ENCODE data around the gene DNASE2.
"Not testable (repeated sequence)": the region's sequence is repeated elsewhere in the genome, so short reads cannot be mapped to it uniquely, and the experiment has no call there.

Gene DNASE2, protein sequence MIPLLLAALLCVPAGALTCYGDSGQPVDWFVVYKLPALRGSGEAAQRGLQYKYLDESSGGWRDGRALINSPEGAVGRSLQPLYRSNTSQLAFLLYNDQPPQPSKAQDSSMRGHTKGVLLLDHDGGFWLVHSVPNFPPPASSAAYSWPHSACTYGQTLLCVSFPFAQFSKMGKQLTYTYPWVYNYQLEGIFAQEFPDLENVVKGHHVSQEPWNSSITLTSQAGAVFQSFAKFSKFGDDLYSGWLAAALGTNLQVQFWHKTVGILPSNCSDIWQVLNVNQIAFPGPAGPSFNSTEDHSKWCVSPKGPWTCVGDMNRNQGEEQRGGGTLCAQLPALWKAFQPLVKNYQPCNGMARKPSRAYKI

DNA sequence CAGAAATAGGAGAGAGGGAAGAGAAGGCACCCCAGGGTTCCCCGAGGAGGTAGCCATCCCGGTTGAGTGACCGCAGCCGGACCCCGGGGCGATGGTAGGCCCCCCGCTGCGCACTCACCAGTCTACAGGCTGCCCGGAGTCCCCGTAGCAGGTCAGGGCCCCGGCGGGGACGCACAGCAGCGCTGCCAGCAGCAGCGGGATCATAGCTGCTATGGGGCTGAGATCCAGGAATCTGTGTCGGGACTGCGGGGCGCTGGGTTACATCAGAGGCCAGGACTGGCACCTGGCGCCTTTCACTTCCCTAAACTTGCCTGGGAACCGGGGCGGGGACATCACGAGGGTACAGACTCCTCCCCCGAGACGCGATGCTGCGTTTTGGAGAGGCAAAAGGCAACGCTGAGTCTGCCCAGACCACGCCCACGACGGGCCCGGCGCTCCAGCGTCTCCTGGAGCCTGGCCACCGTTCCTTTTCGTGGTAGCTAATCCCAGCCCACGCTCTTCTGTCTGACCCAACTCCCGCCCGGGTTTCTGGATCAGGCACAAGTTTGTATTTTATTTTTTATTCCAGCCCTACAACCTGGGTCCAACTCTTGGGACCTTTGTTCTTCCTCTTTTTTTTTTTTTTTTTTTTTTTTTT is at the start of gene DNASE2:
TSS of gene DNASE2 (minus strand) at position 278 of the 637 bp plus-strand sequence. CDS start at position 204, 74 bp downstream.
- Mint-ChIP-seq H3K4me1 (peaks cover 24 to 40% of the 10 kb centered on the region in 2 donors), H3K9me3 (no peaks in the 10 kb centered on the region), H3K27ac (peak within 1 kb of the TSS; percentile 93), H3K27me3 (no peaks in the 10 kb centered on the region), H3K4me3 (peak within 1 kb of the TSS; percentile 84 to 87), H3K36me3 (peaks cover 4 to 12% of the 10 kb centered on the region in 2 donors)
- peak; percentile 91 for DNase-seq
- peak; percentile 84 to 85 for ATAC-seq (replicated peaks)

DNA sequence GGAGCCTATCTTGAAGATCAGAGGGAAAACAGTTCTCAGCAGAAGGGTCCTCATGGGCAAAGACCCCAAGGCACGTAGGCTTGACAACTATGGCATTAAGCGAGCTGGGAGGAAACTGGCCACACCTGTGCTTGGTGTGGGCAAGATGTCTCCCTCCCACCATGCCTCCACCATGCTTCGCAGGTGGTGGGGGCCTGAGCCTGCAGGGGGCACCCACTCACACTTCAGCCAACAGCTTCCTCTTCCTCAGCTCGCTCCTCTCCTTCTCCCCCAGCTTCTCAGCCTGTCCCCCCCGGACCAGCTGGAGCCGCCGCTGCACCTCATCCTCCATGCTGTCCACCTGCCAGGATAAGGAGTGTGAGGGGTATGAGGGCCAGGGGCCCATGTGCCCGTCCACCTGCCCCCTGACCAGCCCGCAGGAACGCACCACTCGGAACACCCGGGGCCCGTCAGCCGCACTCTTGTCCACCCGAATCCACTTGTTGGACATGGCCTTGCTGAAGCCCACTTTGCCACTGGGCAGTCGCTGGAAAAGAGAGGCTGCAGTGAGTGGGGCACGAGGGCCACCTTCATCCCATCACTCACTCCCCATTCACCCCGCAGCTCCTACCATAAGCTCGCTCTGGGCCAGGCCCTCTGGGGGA is 48.9 kb upstream of the DNASE2 start:
- Mint-ChIP-seq H3K27me3 (no peaks in the 10 kb centered on the region), H3K36me3 (peaks cover 38 to 51% of the 10 kb centered on the region in 2 donors), H3K4me3 (no peak overlapping the region), H3K27ac (no peak overlapping the region), H3K4me1 (peaks cover 18 to 23% of the 10 kb centered on the region in 2 donors), H3K9me3 (no peaks in the 10 kb centered on the region)
- DNase-seq (no peak), ATAC-seq (replicated peaks) (no peak)

DNA sequence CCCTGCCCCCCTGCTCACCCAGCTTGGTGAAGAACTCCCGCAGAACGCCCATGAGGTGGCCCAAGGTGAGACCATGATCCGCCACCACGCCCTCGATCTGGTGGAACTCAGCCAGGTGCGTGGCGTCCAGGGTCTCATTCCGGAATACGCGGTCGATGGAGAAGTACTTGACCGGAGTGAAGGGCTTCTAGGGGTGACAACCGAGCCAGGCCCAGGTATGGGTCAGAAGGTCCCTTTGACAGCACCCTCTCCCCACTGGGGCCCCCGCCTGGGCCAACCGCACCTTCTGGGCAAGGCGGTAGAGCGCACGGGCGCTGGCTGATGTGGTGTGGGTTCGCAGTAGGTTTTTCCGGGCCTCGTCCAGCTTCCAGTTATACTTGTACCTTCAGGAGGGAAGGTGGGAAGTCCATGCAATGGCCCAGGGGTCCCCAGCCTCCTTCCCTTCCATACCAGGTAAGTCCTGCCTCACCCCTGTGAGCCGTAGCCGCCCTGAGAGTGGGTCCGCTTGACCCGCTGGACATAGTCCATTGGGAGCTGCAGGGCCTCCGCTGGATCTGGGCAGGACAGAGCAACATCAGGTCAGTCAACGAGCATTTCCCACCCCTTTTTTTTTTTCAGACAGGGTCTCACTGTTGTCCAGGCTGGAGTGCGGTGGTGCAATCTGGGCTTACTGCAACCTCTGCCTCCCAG is 43.5 kb upstream of the DNASE2 start:
- ATAC-seq (replicated peaks): no peak
- Mint-ChIP-seq H3K36me3 (peaks cover 50 to 61% of the 10 kb centered on the region in 2 donors), H3K27ac (no peak overlapping the region), H3K4me1 (peaks cover 6 to 12% of the 10 kb centered on the region in 2 donors), H3K9me3 (no peaks in the 10 kb centered on the region), H3K4me3 (no peak overlapping the region), H3K27me3 (no peaks in the 10 kb centered on the region)
- no peak for DNase-seq

DNA sequence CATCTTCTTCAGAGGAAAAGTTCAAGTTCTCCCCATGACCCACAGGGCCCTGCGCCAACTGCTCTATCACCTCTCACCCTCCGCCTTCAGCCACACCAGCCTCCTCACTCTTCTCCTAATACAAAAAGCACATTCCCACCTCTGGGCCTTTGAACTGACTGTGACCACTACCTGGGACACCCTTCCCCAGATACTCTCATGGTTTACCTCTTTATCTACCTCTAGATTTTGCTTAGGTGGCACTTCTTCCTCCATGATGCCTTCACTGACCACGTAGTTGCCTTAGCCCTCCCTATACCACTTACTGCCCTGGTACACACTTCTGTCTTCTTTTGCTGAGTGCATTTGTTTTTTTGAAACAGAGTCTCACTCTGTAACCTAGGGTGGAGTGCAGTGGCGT is 41.7 kb upstream of the DNASE2 start:
- ATAC-seq (replicated peaks): no peak
- Mint-ChIP-seq H3K36me3 (peaks cover 38 to 49% of the 10 kb centered on the region in 2 donors), H3K4me1 (peaks cover 18 to 19% of the 10 kb centered on the region in 2 donors), H3K9me3 (no peaks in the 10 kb centered on the region), H3K27me3 (peaks cover 0 to 4% of the 10 kb centered on the region in 2 donors), H3K27ac (peak overlapping the region; percentile 33), H3K4me3 (no peak overlapping the region)
- no peak for DNase-seq

DNA sequence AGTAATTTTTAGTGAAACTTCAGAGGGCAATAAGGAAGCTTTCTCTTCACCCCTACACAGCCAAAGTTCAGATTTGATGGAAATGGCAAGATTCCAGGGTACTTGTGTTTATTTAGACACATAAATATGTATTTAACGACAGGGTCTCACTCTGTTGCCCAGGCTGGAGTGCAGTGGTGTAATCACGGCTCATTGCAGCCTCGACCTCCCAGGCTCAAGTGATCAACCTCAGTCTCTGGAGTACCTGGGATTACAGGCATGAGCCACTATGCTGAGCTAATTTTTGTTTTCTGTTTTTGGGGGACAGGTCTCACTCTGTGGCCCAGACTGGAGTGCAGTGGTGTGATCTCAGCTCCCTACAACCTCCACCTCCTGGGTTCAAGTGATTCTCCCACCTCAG is 39.8 kb upstream of the DNASE2 start:
- H3K9me3 Mint-ChIP-seq: no peaks in the 10 kb centered on the region
- H3K36me3 Mint-ChIP-seq: peaks cover 30 to 42% of the 10 kb centered on the region in 2 donors
- ATAC-seq (replicated peaks): no peak
- no peak for DNase-seq
- H3K27ac Mint-ChIP-seq: peak overlapping the region; percentile 42
- no peak overlapping the region for H3K4me3 Mint-ChIP-seq
- H3K27me3 Mint-ChIP-seq: peaks cover 0 to 4% of the 10 kb centered on the region in 2 donors
- H3K4me1 Mint-ChIP-seq: peaks cover 16 to 19% of the 10 kb centered on the region in 2 donors

DNA sequence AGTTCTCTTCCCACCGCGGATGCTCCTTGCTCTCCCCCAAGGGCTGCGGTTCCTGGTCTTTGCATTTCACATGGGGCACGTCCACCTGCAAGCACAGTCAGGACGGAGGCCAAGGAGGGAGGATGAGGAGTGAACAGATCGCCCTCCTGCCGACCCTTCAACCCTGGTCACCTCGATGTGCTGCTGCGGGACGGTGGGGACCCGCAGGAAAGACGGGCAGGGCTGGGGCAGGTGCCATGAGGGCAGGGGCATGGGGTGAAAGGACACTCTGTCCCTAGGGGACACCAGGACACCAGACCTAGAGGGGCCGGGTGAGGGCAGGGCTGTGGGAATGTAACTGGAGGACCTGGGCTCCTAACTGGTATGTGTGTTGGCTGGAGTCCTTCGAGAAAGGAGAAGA is 37.0 kb upstream of the DNASE2 start:
- peaks cover 15 to 24% of the 10 kb centered on the region in 2 donors for H3K36me3 Mint-ChIP-seq
- ATAC-seq (replicated peaks) (no peak), DNase-seq (no peak)
- H3K4me3 Mint-ChIP-seq: peak overlapping the region; percentile 59 to 82
- H3K9me3 Mint-ChIP-seq: no peaks in the 10 kb centered on the region
- peak overlapping the region; percentile 97 for H3K27ac Mint-ChIP-seq
- peaks cover 1 to 4% of the 10 kb centered on the region in 2 donors for H3K27me3 Mint-ChIP-seq
- H3K4me1 Mint-ChIP-seq: peaks cover 24 to 35% of the 10 kb centered on the region in 2 donors

DNA sequence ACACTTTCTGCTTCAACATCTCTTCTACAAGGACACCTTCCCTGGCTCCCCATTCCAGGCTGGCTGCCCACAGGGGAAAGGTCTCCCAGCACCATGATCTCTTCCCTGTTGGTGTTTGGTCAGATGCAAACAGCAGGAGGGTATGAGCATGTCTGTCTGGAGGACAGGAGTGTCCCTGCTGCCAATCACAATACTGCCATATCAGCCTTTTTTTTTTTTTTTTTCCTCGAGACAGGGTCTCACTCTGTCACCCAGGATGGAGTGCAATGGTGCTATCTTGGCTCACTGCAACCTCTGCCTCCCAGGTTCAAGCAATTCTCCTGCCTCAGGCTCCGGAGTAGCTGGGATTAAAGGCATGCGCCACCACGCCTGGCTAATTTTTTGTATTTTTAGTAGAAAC is 34.6 kb upstream of the DNASE2 start:
- H3K9me3 Mint-ChIP-seq; H3K27ac Mint-ChIP-seq; H3K36me3 Mint-ChIP-seq; H3K27me3 Mint-ChIP-seq; ATAC-seq (replicated peaks); DNase-seq; H3K4me3 Mint-ChIP-seq: not testable (repeated sequence)
- peaks cover 21 to 38% of the 10 kb centered on the region in 2 donors for H3K4me1 Mint-ChIP-seq

DNA sequence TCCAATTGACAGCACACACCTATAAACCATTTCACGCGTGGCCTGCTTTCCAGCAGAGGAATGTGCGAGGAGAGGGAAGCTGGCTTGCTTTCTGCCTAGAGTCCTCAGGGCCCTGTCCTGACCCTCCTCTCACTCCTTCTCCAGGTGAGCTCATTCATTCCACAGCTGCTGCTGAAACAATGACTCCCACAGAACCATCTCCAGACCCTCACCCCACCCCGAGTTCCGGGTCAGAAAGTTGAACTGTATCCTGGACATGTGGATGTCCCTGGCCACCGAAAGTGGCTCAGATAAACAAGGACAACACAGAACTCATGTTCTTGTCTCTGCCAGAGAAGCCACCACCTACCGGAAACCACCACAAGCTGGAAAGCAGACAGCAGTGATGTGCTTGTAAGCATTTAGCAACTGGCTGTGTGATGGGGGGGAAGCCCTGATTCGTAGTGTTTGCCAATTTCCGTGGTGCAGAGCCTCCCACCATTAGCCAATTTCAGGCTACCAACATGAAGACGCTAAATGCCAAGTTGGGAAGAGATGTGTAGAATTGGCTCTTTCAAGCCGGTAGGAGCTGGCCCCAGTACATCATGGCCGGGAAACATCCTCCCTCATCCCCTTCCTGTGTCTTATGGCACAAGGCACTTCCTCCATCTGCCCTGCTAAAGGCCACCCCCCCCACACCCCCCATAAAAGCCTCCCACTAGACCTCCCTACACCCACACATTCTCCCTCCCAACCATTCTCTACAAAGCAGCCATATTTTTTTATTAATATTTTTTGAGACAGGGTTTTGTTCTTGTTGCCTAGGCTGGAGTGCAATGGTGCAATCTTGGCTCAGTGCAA is 32.8 kb upstream of the DNASE2 start:
- H3K36me3 Mint-ChIP-seq: peaks cover 1 to 4% of the 10 kb centered on the region in 2 donors
- H3K4me1 Mint-ChIP-seq: peaks cover 16 to 29% of the 10 kb centered on the region in 2 donors
- no peak overlapping the region for H3K4me3 Mint-ChIP-seq
- ATAC-seq (replicated peaks) (peak; percentile 50 to 56), DNase-seq (no peak)
- H3K9me3 Mint-ChIP-seq: no peaks in the 10 kb centered on the region
- H3K27ac Mint-ChIP-seq: peak overlapping the region; percentile 69
- H3K27me3 Mint-ChIP-seq: peaks cover 2 to 4% of the 10 kb centered on the region in 2 donors

DNA sequence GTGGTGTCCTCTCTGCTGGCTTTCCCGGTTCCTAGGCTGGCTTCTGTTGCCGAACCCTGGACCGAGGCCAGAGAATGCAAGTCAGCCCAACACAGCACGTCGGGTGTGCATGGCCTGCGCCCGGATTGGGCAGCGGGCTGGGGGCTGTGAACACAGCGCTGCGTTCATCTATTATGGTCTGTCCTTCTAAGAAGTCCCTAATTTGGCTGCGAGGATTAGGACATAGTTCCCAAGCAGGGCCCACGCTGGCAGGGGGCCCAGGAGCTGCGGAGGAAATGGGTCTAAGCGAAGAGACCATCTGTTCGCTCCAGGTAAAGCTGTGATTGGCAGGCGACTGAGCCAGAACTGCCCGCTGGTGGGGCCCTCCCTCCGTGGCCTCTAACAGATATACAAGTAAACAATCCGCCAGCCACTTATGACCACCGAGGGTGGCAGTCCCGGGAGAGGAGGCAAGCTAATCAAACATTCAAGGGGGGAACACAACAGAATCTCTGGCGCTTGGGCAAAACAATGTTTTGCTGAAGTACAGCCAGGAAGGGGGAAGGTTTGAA is 31.8 kb upstream of the DNASE2 start:
- H3K9me3 Mint-ChIP-seq: no peaks in the 10 kb centered on the region
- no peak overlapping the region for H3K4me3 Mint-ChIP-seq
- H3K36me3 Mint-ChIP-seq: peaks cover 0 to 1% of the 10 kb centered on the region in 2 donors
- DNase-seq (no peak), ATAC-seq (replicated peaks) (peak in 1 of 2 donors; percentile 36)
- H3K27me3 Mint-ChIP-seq: peaks cover 0 to 4% of the 10 kb centered on the region in 2 donors
- H3K4me1 Mint-ChIP-seq: peaks cover 10 to 19% of the 10 kb centered on the region in 2 donors
- H3K27ac Mint-ChIP-seq: no peak overlapping the region

DNA sequence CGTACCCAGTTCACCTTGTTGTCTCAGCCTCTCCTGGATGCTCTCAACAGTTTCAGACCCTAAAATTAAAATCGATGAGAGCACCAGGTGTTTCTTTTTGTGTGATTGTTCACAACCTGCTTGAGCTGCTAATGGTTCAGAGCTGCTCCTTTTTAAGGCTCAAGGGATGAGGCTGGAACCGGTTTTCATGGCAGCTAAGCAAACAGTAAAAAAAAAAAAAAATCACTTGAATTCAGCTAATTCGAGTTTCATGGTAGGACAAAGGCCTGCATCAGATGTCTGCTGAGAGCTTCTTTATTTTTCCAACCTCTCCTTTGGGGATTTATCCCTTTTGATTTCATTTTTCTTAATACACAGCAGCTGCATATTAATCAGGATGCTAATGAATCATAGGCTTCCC is 31.3 kb upstream of the DNASE2 start:
- H3K9me3 Mint-ChIP-seq: no peaks in the 10 kb centered on the region
- H3K4me3 Mint-ChIP-seq: no peak overlapping the region
- peaks cover 0 to 1% of the 10 kb centered on the region in 2 donors for H3K36me3 Mint-ChIP-seq
- H3K4me1 Mint-ChIP-seq: peaks cover 10 to 19% of the 10 kb centered on the region in 2 donors
- H3K27me3 Mint-ChIP-seq: peaks cover 0 to 4% of the 10 kb centered on the region in 2 donors
- DNase-seq (no peak), ATAC-seq (replicated peaks) (no peak)
- H3K27ac Mint-ChIP-seq: no peak overlapping the region

DNA sequence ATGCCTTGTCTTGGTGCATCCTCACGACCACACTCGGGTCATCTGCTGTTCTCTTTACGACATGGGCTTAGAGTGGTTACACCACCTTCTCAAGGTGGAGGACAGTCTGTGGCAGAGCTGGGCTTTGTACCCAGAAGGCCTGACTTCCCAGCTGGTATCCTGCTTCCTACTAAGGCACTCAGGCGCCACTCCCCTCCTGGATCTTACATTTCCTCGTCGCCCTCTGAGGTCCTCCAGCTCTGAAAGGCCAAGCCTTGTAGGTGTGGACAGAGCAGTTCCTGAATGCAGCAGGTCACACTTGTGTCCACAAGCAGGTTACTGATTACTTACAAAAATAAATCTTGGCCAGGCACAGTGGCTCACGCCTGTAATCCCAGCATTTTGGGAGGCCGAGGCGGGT is 25.9 kb upstream of the DNASE2 start:
- Mint-ChIP-seq H3K4me1 (no peaks in the 10 kb centered on the region), H3K9me3 (no peaks in the 10 kb centered on the region), H3K4me3 (no peak overlapping the region), H3K27me3 (no peaks in the 10 kb centered on the region), H3K27ac (no peak overlapping the region), H3K36me3 (peaks cover 5 to 6% of the 10 kb centered on the region in 2 donors)
- no peak for ATAC-seq (replicated peaks)
- DNase-seq: no peak

DNA sequence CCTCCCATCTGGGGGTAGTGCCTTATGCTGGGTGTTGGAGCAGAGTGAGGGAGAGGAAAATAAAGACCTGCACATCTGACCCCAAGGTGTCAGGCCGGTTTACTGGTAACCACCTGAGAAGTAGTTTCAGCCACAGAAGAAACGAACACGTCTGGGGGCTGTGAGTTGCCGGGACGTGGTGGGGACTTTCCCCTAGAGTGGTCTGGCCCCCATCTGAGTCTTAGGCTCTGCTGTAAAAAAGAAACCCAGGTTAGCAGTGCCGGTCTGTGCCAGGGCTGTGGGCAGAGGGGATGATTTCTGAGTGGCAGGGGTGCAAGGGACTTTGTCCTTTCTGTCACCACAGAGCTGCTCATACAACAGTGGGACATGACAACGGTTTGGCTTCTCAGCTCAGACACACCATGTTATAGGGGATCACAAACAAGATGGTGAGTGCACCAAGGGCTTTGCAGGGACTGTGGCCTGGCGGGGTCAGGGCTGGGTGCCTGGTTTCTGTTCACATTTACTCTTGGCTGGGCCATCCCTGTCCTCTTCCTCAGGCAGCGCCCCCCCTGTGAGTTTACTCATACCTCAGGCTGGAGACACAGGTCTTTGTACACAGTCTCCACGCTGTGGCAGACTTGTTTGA is 18.8 kb upstream of the DNASE2 start:
- H3K27ac Mint-ChIP-seq: no peak overlapping the region
- no peak for DNase-seq
- peaks cover 0 to 5% of the 10 kb centered on the region in 2 donors for H3K4me1 Mint-ChIP-seq
- H3K36me3 Mint-ChIP-seq: peaks cover 29 to 38% of the 10 kb centered on the region in 2 donors
- peak; percentile 56 to 81 for ATAC-seq (replicated peaks)
- H3K27me3 Mint-ChIP-seq: no peaks in the 10 kb centered on the region
- no peaks in the 10 kb centered on the region for H3K9me3 Mint-ChIP-seq
- H3K4me3 Mint-ChIP-seq: no peak overlapping the region

DNA sequence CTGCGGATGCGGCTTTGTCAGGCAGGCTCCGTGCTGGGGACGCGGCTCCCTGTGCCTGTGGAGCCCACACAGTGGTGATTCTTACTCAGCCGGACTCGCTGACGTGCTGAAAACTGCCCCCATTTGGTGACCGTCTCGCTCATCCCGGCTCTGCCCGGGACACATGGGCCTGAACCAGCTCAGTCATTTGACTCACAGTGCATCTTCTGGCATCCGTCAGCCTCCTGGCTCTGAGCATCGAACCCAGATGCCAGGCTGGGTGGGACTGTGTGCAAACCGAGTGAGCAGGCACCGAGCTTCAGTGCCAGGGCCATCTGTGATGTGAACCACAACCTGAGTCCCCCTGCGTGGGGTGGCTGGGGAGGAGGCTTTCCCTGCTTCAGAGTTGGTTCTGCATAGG is 15.2 kb upstream of the DNASE2 start:
- Mint-ChIP-seq H3K4me3 (no peak overlapping the region), H3K27ac (no peak overlapping the region), H3K36me3 (peaks cover 37 to 62% of the 10 kb centered on the region in 2 donors), H3K4me1 (peaks cover 6 to 20% of the 10 kb centered on the region in 2 donors), H3K27me3 (no peaks in the 10 kb centered on the region), H3K9me3 (no peaks in the 10 kb centered on the region)
- no peak for DNase-seq
- ATAC-seq (replicated peaks): no peak
